GM20431 (cell line): ENCODE measurements around the gene CFAP58.

Experiments used
- in situ Hi-C: fragments of 300-500 bp; cut with MseI, MboI; formaldehyde crosslinking; loops from one replicate; pipeline ENCODE4 v1.15.0; 2020; ENCODE audit warnings: low sequenced_read_pairs; ENCODE audit not compliant: unreplicated experiment

CFAP58 gene

DNA sequence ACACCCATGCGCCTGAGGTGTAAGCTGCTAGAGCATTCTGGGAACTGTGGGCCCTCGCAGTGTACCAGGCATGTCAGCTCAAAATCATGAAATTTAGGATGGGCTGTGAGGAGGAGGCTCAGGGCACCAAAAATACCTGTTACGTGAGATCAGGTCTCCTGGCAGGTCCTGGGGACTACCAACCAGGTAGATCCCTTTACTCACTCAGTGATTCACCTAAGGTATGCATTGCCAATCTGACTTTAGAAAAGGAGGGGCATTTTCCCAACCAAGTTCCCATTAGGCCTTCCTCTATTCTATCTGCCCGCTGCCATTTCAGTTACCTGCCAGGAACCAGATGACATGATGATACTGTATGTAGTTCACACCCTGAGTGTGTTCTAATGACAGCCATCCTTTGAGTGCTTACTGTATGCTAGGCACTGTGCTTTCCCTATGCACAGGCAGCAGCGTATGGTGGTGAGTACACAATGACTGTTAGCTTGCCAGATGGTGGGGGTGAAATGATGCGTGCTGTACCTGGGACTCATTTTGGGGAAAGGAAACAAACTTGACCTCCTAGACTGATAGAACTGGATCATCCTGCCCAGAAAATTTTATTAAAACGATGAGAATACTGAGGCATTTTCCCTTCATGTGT, 62.0 kb downstream of the CFAP58 start:
- in situ Hi-C loops = no loop called here

DNA sequence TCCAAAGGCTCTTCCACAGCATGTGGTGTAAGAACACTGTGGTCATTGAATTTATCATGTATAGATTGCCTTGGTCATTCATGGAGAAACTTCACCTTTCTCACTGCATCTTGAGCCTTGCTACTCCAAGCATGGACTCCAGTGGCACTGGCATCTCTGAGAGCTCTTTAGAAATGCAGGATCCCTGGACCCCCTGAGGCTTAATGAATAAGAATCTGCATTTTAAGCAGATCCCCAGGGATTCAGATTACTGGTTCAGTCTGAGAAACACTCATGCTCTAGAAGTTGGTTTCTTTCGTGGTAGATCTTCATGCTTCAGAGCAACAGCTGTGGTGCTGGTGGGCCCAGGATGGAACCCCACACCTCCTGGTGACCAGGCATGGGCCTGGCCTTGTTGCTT, 63.2 kb downstream of the CFAP58 start:
- in situ Hi-C loops = no loop called here

DNA sequence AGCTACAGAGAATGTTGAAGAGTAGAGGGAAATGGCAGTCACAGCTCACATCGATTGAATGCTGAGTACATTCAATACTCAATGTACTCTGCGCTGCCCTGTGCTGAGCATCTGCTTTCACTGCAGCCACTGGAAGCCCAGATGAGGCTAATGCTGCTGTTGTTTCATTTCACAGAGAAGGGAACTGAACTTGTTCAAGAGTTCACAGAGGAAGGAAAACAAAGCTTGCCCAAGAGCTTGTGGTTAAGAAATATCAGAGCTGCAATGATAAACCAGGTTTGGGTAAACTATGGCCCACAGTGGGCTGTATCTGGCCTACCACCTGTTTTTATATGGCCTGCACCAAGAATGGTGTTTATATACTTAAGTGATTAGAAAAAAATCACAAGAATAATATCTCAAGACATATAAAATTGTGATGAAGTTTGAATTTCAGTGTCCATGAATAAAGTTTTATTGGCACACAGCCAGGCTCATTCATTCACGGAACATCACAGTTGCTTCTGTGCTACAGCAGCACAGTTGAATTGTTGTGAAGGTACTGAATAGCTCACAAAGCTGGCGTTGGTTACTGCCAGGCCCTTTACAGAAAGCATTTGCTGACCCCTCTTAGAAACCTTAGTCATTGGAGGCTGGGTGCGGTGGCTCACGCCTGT, 64.1 kb downstream of the CFAP58 start:
- in situ Hi-C loops = no loop called here

- in situ Hi-C loops = no loop called here
Measured at GRCh38 chr10:104424719-104425118, 71.1 kb downstream of the CFAP58 start.

- in situ Hi-C loops = no loop called here
Measured at GRCh38 chr10:104427989-104428388, 74.4 kb downstream of the CFAP58 start.

DNA sequence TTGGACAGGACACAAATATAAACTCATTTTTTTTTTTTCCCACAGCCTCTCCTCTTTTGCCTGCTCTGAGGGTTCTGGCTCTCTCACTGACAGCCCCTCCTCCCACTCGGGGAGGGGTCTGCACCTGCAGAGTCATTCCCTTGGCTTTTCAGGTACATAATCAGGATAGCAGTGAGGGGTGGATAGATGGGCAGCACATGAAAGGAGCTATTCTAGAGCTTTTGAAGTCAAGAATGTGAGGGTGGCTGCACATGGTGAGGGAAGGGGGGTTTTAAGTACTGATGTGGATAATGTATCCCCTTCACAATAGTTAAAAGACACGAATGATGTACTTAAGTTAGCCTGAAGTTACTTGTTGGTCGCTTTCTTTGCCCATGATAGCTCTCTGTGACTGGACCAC, 76.2 kb downstream of the CFAP58 start:
- in situ Hi-C loops = no loop called here

GRCh38 chr10:104430360-104430759, 76.7 kb downstream of the CFAP58 start:
- in situ Hi-C loops = no loop called here

GRCh38 chr10:104433669-104434068, 80.0 kb downstream of the CFAP58 start:
- in situ Hi-C loops = no loop called here

- in situ Hi-C loops = no loop called here
Measured at GRCh38 chr10:104434601-104435000, 81.0 kb downstream of the CFAP58 start.

GRCh38 chr10:104435822-104436221, 82.2 kb downstream of the CFAP58 start:
- in situ Hi-C loops = no loop called here

GRCh38 chr10:104437226-104437625, 83.6 kb downstream of the CFAP58 start:
- in situ Hi-C loops = no loop called here

DNA sequence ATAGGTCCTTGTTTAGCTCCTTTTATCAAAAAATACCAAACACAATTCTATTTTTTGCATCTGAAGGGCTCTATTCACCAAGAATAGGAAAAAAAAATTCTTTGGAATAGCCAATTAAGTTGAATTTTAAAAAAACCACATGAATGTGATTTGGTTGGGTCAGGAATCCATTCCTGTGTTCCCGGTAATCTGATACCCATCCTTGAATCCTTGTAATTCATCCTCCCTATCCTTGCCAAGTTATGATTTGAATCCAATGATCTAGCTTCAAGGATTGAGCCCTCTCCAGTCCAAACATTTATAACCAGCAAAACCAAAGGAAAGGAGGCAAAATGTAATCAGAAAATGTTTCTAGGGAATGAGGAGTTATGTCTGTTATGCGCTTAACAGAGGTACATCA, 86.6 kb downstream of the CFAP58 start:
- in situ Hi-C loops = no loop called here

DNA sequence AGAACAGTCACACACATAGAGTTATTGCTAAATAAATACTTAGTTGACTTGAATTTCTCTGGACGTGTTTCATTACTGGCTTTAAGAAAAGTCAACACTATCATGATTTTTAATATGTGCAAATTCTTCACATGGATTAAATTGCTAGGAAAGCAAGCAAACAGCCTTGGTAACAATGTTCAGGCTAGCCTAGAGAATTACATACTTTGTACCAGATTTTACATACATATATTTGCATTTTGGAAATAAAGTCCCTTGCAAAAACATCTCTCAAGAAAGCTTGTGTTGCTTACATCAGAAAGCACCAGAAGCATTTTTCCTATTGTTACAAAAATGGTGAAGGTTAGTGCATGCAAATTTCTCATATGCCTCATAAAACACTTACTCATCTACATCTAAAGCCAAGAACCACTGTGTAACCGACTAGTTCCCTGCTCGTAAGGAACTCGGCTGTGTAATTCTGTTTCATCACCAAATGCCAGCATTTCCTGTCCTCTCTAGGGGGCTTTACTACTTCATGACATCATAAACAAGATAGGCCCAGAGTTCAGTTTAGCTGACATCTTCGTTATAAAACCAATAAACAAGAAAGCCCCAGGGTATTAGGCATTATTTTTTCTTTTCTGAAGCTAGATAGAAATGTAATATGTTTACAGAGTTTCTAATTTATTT, 87.8 kb downstream of the CFAP58 start:
- in situ Hi-C loops = no loop called here

GRCh38 chr10:104445359-104445758, 91.7 kb downstream of the CFAP58 start:
- in situ Hi-C loops = no loop called here

- in situ Hi-C loops = no loop called here
Measured at GRCh38 chr10:104446151-104446550, 92.5 kb downstream of the CFAP58 start.

DNA sequence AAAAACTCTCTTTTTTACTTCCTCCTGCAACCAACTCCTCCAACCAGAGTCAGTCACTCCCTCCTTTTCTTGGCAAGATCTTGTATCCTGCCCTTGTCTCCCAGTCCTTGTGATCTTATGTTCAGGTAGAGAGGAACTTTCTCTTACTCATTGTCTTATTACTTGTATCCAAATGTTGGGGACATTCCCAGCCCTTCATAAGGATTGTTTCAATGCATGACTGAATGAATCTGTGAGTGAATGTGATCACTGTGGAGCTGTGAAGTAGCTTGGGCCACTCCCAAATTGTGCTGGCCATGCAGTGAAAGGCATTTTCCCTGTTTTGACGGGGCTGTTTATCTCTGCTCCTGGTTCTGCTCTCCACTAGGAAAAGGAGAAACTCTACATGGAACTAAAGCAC, 93.7 kb downstream of the CFAP58 start:
- in situ Hi-C loops = no loop called here

DNA sequence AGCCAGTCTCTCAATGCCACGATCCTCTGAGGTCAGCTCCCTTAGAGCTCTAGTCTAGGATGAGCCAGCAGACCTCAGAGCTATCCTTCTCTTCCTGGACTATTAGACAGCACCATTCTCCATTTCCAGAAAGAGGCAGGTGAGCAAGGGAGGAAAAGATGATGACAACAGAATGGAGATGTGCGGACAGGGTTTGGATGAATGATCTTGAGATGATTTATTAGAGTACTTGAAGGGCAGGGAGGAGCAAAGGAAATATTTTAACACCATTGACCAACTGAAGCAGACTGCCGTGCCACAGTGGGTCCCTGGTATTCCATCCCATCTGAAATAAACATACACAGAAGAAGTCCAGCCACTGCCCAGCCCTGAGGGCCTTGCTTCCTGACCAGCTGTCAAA, 94.3 kb downstream of the CFAP58 start:
- in situ Hi-C loops = no loop called here

DNA sequence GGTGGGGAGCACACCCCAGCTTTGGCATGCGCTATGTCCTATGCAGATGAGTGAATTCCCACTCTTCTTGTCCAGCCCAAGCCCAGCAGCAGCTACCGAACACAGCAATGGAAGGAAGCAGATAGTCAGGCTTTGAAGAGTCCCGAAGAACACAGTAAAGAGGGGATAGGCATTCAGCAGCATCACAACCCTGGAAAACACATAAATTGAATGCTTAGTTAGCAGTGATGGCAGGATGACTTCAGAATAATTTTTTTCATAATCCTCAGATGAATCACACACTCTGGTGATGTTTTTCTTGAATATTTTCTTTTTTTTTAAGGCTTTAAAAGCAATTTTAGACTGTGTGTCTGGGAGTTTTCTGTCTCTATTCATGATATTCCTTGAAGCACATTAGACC, 95.8 kb downstream of the CFAP58 start:
- in situ Hi-C loops = no loop called here

DNA sequence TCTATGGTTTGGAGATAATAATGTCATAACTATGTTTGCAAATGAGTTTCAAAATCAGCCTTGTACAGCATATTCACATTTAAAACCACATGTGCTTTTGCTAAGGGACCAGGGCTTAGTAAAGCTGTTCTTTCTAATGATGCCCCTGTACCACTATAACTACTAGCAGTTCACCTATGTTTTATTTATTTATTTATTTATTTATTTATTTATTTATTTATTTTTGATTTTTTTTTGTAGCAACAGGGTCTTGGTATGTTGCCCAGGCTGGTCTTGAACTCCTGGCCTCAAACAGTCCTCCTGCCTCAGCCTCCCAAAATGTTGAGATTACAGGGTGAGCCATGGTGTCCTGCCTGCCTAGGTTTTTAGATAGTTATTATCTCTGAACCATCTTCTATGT, 96.9 kb downstream of the CFAP58 start:
- in situ Hi-C loops = no loop called here

- in situ Hi-C loops = no loop called here
Measured at GRCh38 chr10:104450954-104451353, 97.3 kb downstream of the CFAP58 start.

GRCh38 chr10:104452977-104453376, 99.3 kb downstream of the CFAP58 start:
- in situ Hi-C loops = no loop called here
